ENCODE measurements around the gene ATXN10.

The ATXN10 gene

GRCh38 chr22:45882881-45883810 lies 211.5 kb downstream of the ATXN10 start:
- no peak for DNase-seq

GRCh38 chr22:45883811-45884170 lies 212.2 kb downstream of the ATXN10 start:
- DNase-seq, result no peak

GRCh38 chr22:45884201-45885062 lies 212.8 kb downstream of the ATXN10 start:
- no peak for DNase-seq

- DNase-seq, result no peak
Observed at GRCh38 chr22:45885171-45885840, 213.7 kb downstream of the ATXN10 start.

- DNase-seq, result no peak
Observed at GRCh38 chr22:45885941-45886395, 214.3 kb downstream of the ATXN10 start.

GRCh38 chr22:45886540-45886939 lies 214.9 kb downstream of the ATXN10 start:
- no peak for DNase-seq

GRCh38 chr22:45887202-45888131 lies 215.8 kb downstream of the ATXN10 start:
- DNase-seq, result no peak

- DNase-seq, result no peak
Observed at GRCh38 chr22:45888221-45889092, 216.8 kb downstream of the ATXN10 start.

- no peak for DNase-seq
Observed at GRCh38 chr22:45889093-45889538, 217.5 kb downstream of the ATXN10 start.

GRCh38 chr22:45889539-45890350 lies 218.1 kb downstream of the ATXN10 start:
- no peak for DNase-seq

- DNase-seq, result no peak
Observed at GRCh38 chr22:45890351-45890635, 218.7 kb downstream of the ATXN10 start.

GRCh38 chr22:45891021-45891421 lies 219.4 kb downstream of the ATXN10 start:
- DNase-seq, result no peak

- no peak for DNase-seq
Observed at GRCh38 chr22:45891471-45891995, 219.9 kb downstream of the ATXN10 start.

GRCh38 chr22:45891996-45892621 lies 220.5 kb downstream of the ATXN10 start:
- no peak for DNase-seq

- DNase-seq, result no peak
Observed at GRCh38 chr22:45892681-45893461, 221.2 kb downstream of the ATXN10 start.

- no peak for DNase-seq
Observed at GRCh38 chr22:45893516-45893915, 221.9 kb downstream of the ATXN10 start.
